ENCODE results near the gene HPGD. TPM values are rescaled to one million over a fixed set of nuclear protein-coding genes. Genes with fewer than 3 reads are reported as not detected.

Gene HPGD
- total and polyA plus RNA-seq, 4 donors: 19.8 to 144 (median 40.4) TPM

- no peak for ATAC-seq (ENCODE audit: insufficient read depth, low FRiP score)
- no peaks in the 10 kb centered on the region for H3K27me3 ChIP-seq (ENCODE audit: control insufficient read depth in 3 of 3, insufficient read depth in 3 of 3, low read length in 2 of 3)
- H3K9me3 ChIP-seq (ENCODE audit: control insufficient read depth in 4 of 4, insufficient read depth in 3 of 4, low read length in 3 of 4): no peaks in the 10 kb centered on the region
- H3K4me1 ChIP-seq (ENCODE audit: control insufficient read depth in 5 of 5, insufficient read depth in 5 of 5, low read length in 5 of 5): no peaks in the 10 kb centered on the region
- no peaks in the 10 kb centered on the region for H3K36me3 ChIP-seq (ENCODE audit: control insufficient read depth in 4 of 4, insufficient read depth in 4 of 4, low read length in 4 of 4)
- no peak for DNase-seq
- H3K27ac ChIP-seq (ENCODE audit: low read depth in 1 of 2, low read length in 1 of 2): no peak overlapping the region
- no peak overlapping the region for H3K9ac ChIP-seq (ENCODE audit: insufficient read depth in 1 of 2, low read length in 2 of 2)
- 92 to 97% methylated on average over 3 of the region's 3 CpGs for WGBS, 2 donors
- H3K4me3 ChIP-seq: no peak overlapping the region
- TF ChIP-seq, protein P1, sequence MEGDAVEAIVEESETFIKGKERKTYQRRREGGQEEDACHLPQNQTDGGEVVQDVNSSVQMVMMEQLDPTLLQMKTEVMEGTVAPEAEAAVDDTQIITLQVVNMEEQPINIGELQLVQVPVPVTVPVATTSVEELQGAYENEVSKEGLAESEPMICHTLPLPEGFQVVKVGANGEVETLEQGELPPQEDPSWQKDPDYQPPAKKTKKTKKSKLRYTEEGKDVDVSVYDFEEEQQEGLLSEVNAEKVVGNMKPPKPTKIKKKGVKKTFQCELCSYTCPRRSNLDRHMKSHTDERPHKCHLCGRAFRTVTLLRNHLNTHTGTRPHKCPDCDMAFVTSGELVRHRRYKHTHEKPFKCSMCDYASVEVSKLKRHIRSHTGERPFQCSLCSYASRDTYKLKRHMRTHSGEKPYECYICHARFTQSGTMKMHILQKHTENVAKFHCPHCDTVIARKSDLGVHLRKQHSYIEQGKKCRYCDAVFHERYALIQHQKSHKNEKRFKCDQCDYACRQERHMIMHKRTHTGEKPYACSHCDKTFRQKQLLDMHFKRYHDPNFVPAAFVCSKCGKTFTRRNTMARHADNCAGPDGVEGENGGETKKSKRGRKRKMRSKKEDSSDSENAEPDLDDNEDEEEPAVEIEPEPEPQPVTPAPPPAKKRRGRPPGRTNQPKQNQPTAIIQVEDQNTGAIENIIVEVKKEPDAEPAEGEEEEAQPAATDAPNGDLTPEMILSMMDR (IDR thresholded peaks at IDR 0.05; ENCODE audit: control extremely low read depth, extremely low read depth): no peak
Measured at GRCh38 chr4:174534461-174534860, 12.2 kb upstream of the HPGD start.

DNA sequence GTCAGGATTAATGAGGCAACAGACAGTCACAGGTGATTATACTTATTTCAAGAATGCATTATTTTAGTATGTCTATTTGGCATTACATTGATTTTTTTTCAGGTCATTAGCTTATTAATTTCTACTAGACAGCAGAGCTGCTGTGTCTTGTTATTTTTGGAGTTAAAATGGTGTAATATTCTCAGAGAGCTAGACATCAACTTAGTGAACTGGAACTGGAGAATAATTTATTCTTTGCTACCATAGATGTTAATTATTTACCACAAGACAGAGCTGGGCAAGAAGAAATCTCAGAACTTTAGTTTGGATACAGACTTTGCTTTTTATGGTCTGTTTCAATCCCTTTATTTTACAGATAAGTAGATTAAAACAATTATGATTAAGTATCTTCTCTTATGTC, 10.2 kb upstream of the HPGD start:
- H3K4me1 ChIP-seq (ENCODE audit: control insufficient read depth in 5 of 5, insufficient read depth in 5 of 5, low read length in 5 of 5): no peaks in the 10 kb centered on the region

DNA sequence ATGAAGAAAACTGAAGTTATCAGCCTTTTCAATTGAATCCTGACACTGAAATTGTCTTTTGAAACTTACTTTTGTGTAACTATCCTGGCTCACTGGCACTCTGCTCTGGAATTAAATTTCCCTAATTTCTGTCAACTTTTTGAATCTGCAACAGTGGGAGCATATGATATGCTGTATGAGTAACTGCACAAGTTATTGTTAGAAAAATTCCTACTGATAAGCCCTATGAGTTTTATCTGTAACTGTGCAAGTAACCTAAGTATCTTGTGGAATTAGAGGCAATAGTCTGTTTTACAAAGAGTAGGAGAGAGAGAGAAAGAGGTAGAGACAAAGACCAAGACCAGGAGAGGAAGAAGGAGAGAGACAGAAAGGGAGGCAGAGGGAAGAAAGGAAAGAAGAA, 9.2 kb upstream of the HPGD start:
- TF ChIP-seq, protein P1 (IDR thresholded peaks at IDR 0.05; ENCODE audit: control extremely low read depth, extremely low read depth): no peak
- H3K27ac ChIP-seq (ENCODE audit: low read depth in 1 of 2, low read length in 1 of 2): no peak overlapping the region
- no peaks in the 10 kb centered on the region for H3K27me3 ChIP-seq (ENCODE audit: control insufficient read depth in 3 of 3, insufficient read depth in 3 of 3, low read length in 2 of 3)
- DNase-seq: no peak
- H3K36me3 ChIP-seq (ENCODE audit: control insufficient read depth in 4 of 4, insufficient read depth in 4 of 4, low read length in 4 of 4): no peaks in the 10 kb centered on the region
- no peak overlapping the region for H3K4me3 ChIP-seq
- H3K9me3 ChIP-seq (ENCODE audit: control insufficient read depth in 4 of 4, insufficient read depth in 3 of 4, low read length in 3 of 4): no peaks in the 10 kb centered on the region
- no peak overlapping the region for H3K9ac ChIP-seq (ENCODE audit: insufficient read depth in 1 of 2, low read length in 2 of 2)
- no peaks in the 10 kb centered on the region for H3K4me1 ChIP-seq (ENCODE audit: control insufficient read depth in 5 of 5, insufficient read depth in 5 of 5, low read length in 5 of 5)
- ATAC-seq (ENCODE audit: insufficient read depth, low FRiP score): no peak

More for the DNA sequence above, 10.2 kb upstream of the HPGD start:
- DNase-seq: no peak
- no peak for ATAC-seq (ENCODE audit: insufficient read depth, low FRiP score)
- no peaks in the 10 kb centered on the region for H3K36me3 ChIP-seq (ENCODE audit: control insufficient read depth in 4 of 4, insufficient read depth in 4 of 4, low read length in 4 of 4)
- no peaks in the 10 kb centered on the region for H3K27me3 ChIP-seq (ENCODE audit: control insufficient read depth in 3 of 3, insufficient read depth in 3 of 3, low read length in 2 of 3)
- no peak overlapping the region for H3K27ac ChIP-seq (ENCODE audit: low read depth in 1 of 2, low read length in 1 of 2)
- TF ChIP-seq, protein P1 (IDR thresholded peaks at IDR 0.05; ENCODE audit: control extremely low read depth, extremely low read depth): no peak
- H3K9ac ChIP-seq (ENCODE audit: insufficient read depth in 1 of 2, low read length in 2 of 2): no peak overlapping the region
- H3K4me3 ChIP-seq: no peak overlapping the region
- H3K9me3 ChIP-seq (ENCODE audit: control insufficient read depth in 4 of 4, insufficient read depth in 3 of 4, low read length in 3 of 4): no peaks in the 10 kb centered on the region

DNA sequence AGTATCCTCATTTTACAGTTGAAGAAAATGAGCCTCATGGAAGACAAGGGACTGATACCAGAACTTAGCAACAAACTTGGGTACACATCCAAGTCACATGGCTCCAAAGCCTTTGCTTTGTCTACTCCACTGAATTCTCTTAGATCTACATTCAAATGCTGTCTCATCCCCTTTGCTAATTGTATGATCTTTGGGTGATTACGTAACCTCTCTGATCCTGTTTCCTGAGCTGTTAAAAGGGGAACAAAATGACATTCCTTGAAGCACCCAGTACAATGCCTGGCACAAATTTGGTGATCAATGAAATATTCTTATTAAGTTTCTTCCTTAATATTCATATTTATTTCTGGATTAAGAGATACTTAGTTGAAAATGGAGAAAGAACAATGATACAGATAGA, 5.9 kb upstream of the HPGD start:
- Histone ChIP-seq H3K9ac (ENCODE audit: insufficient read depth in 1 of 2, low read length in 2 of 2) (no peak overlapping the region), H3K4me3 (no peak overlapping the region), H3K4me1 (ENCODE audit: control insufficient read depth in 5 of 5, insufficient read depth in 5 of 5, low read length in 5 of 5) (peaks cover 0 to 1% (median 0%) of the 10 kb centered on the region in 5 donors), H3K27me3 (ENCODE audit: control insufficient read depth in 3 of 3, insufficient read depth in 3 of 3, low read length in 2 of 3) (peaks cover 0 to 16% (median 12%) of the 10 kb centered on the region in 3 donors), H3K36me3 (ENCODE audit: control insufficient read depth in 4 of 4, insufficient read depth in 4 of 4, low read length in 4 of 4) (no peaks in the 10 kb centered on the region), H3K9me3 (ENCODE audit: control insufficient read depth in 4 of 4, insufficient read depth in 3 of 4, low read length in 3 of 4) (no peaks in the 10 kb centered on the region), H3K27ac (ENCODE audit: low read depth in 1 of 2, low read length in 1 of 2) (no peak overlapping the region)
- ATAC-seq (ENCODE audit: insufficient read depth, low FRiP score) (no peak), DNase-seq (no peak)
- TF ChIP-seq, protein P1 (IDR thresholded peaks at IDR 0.05; ENCODE audit: control extremely low read depth, extremely low read depth): no peak
- WGBS, 2 donors: 31 to 77% methylated on average over 1 of the region's 1 CpG

Measured in lung (tissue), 12 donors.